HG03575 (cell line): ENCODE data around the gene TICAM1.
"Not testable (repeated sequence)": the region's sequence is repeated elsewhere in the genome, so short reads cannot be mapped to it uniquely, and the experiment has no call there.

ENCODE experiments used
- ATAC-seq: cut with Tn5 transposase; IDR thresholded peaks from one replicate; pipeline ENCODE4 v1.9.1; 2021; ENCODE audit not compliant: unreplicated experiment, insufficient number of reproducible peaks, low FRiP score; ENCODE audit errors: extremely low read depth

The TICAM1 gene

DNA sequence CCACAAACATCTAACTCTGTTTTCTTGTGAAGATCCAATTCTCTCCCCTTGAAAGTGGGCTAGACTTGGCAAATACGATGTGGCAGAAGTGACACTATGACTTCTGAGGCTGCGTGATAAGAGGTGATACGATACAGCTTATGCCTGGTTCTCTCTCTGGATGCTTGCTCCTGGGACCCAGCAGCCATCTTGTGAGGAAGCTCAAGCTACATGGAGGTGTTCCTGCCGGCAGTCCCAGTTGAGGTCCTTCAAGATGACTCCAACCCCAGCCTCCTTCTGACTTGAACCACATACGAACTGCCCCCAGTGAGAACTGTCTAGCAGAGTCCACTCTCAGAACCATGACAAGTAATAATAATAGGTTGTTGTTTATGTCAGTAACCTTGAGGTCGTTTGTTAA, 50.7 kb downstream of the TICAM1 start:
- ATAC-seq: no peak

DNA sequence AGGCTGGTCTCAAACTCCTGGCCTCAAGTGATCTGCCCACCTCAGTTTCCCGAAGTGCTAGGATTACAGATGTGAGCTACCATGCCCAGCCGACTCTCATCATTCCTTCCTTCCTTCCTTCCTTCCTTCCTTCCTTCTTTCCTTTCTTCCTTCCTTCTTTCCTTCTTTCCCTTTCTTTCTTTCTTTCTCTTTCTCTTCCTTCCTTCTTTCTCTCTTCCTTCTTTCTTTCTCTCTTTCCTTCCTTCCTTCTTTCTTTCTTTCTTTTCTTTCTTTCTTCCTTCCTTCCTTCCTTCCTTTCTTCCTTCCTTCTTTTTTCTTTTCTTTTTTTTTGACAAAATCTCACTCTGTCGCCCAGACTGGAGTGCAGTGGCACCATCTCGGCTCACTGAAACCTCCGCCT, 53.4 kb downstream of the TICAM1 start:
- ATAC-seq: not testable (repeated sequence)

DNA sequence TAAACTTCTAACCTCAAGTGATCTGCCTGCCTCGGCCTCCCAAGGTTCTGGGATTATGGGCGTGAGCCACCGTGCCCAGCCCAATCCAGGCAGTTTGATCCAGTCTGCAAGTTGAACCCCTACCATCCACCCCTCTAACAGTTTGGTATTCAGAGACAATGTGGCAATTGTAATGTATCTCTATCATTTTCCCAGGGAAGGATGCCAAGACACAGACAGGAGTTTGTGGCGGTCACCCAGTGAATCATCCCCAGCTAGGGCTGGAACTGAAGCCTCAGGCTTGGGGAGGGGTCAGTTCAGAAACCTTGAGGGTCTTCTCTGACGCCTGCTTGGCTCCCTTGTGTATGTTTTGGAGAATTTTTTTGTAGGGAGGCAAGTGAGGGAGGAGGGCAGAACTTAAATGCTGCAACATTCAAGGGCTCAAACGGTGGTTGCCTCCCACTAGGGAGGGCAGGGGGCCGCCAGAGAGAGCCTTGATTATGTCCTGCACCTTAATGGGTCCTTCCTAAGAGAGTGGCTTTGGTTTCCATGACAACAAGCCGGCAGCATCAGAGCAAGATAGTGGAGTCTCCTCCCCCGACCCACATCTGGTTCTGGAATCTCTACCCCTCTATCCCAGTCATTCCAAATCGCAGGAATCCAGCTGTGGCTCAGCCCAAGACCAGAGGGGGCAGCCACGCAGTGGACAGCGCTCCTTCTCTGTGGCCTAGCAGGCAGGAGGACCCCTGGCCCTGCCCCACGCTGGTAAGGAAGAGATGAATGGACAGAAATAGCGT, 54.9 kb downstream of the TICAM1 start:
- ATAC-seq: no peak

DNA sequence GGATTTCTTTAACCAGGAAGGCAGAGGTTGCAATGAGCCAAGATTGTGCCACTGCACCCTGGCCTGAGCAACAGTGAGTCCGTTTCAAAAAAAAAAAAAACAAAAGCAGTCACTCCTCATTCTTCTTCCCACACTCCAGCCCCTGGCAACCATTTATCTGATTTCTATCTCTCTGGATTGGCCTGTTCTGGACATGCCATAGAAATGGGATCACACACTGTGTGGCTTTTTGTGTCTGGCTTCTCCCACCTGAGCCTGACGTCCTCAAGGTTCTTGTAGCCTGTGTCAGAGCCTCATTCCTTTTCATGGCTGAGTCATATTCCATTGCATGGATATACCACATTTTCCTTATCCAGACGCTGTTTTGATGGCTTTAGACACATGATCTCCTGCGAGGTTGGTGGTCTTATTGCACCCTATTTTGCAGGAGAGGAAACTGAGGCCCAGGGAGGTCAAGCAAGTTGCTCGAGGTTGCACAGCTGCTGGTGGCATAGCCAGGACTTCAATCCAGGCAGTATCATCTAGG, 55.8 kb downstream of the TICAM1 start:
- no peak for ATAC-seq

DNA sequence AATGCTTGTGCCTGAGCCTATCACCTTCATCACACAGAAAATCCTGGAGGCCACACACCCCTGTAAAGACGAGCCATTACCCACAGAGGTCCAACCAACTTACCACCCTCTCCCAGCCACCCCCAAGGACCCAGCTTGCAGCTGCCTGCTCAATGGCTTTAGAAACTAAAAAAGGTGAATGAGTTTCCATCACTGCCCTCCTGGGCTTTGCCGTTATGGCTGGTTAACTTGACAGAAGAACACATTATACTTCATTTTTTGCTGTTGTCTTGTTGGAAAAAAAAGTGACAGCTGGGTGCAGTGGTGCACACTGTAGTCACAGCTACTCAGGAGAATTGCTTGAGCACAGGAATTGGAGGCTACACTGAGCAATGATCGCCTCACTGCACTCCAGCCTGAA, 57.4 kb downstream of the TICAM1 start:
- no peak for ATAC-seq

DNA sequence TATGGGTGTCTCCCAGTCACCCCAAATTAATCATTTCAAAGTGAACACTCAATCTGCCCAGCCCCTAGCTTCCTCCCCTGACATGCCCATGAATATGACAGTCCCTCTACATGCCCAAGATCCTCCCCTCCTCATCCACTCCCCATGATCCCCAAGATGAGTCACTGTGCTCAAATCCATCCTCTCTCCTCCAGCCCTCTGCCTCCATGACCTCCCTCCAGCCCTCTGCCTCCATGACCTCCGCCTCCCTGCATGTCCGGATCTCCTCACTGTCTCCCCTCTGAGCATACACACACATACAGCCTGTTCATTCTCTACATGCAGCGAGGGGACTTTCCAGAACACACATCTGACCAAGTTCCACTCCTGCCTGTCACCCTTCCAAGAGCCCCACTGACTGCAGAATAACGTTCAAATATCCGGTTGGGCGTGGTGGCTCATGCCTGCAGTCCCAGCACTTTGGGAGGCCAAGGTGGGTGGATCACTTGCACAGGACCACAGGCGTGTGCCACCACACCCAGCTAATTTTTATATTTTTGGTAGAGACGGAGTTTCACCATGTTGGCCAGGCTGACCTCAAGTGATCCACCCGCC, 58.4 kb downstream of the TICAM1 start:
- no peak for ATAC-seq

DNA sequence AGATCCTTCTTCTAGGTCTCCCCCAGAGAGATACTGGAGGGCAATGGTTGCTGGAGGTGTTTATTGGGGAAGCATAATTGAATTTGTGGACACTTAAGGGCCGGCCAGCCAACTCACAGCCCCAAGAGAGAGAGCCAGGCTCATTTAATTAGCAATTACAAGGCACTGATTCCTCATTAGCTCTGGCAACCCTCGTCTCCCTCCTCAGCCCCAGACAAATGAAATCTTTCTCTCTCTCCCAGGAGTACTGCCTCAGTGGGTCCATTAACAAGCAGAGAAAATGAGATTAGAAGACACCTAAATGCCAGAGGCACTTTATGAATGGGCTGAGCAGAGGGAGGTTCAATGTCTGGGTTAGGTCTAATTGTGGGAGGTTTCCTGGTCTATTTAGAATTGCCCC, 58.9 kb downstream of the TICAM1 start:
- no peak for ATAC-seq

DNA sequence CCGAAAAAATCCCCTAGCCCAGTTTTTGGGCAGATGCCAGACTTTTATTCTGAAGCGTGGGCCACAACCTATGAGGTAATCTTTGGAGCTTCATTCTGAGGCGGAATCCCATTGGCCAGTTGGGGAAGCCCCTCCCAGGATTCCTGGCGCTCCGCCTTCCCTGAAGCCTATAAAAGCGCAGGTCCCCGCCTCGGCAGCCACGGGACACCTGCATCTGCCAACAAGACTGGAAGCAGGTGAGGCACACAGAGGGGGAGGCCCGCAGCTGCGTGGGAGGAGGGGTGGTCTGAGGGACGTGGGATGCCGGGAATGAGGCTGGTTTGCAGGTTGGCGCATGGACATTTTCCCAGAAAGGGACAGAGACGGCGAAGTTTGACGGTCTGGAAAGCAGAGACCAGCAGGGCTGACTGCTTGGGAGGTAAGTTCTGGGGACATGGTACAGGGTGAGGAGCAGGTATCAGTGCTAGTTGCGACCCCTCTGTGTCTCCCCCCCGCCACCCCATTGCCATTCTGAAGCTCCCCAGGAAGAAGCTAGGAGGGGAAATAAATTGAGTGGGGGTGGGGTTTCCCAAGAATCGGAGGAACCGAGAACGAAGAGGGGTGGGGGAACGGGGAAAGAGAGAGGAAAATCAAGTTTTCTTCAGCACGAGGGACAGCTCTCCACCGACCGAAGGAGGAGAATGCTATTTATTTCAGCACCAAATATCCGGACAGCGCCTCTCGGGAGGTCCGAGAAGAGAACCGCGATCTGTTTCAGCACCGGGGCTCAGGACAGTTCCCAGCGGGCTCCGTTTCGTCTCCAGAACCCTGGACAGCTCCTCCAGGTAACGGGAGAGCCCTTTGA, 62.4 kb downstream of the TICAM1 start:
- ATAC-seq: no peak
